T-helper 1 cell treated with Interleukin-12 subunit alpha and Interleukin-12 subunit beta and Interleukin-4 antibody, amounts not matched to agents 30 ng/mL and 1 ng/mL, for 36 hours (primary cell): Measurements from ENCODE around the gene UMODL1. TPM values are rescaled to one million over a fixed set of nuclear protein-coding genes. Genes with fewer than 3 reads are reported as not detected.

ENCODE experiments used
- intact Hi-C: fragments of 100-400 bp; cut with micrococcal nuclease; formaldehyde crosslinking; loops from one replicate; pipeline ENCODE4 v1.15.1; 2024
- total RNA-seq: library from RNA; stranded (reverse); gene quantifications from 2 replicates; pipeline ENCODE4 v1.2.3, GENCODE V29; 2022

Gene UMODL1
- total RNA-seq, 1 donor from 2014 or later = 0.12 TPM

DNA sequence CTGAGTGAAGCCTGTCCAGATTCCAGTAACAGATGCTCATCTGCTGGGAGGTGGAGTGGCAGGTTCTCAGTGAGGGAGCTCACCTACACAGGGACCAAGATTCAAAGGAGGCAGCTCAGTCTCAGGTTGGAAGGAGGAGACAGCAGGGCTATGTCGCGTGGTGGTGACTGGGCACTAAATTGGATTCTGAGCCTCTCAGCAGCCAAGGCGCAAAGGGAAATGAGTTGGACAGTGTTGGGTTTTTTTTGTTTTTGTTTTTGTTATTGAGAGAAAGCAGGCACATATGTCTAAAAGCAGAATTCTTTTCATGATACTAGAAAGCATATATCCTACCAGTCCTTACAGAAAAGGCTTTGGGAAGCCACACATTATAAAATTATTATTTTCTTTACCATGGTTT lies 26.2 kb downstream of the UMODL1 start:
- intact Hi-C loops = no loop called here

DNA sequence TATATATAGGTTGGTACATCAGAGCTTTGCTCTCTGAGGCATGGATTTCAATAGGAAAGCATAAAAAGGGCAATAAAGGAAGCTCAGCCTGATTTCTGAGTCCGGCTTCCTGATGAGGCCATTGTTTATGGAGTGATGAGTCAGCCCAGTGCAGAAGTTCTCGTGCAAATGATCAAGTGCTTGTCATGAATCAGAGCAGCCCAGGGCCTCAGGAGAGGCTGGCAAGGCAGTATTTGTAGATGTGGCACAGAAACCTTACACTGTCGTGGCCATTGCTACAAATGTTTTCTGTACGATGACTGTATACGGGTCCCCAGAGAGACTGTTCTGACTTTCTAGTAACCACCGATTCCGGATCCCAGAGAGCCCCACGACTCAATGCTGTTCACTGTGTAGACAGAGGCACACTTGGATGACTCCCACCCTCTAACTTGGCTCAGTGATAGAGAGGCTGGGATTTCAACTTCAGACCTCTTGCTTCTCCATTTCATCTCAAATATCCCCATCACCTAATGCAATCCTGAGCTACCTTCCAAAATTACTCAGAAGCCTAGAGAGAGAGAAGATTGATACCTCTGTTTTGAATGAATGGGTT lies 26.8 kb downstream of the UMODL1 start:
- intact Hi-C loops = no loop called here

DNA sequence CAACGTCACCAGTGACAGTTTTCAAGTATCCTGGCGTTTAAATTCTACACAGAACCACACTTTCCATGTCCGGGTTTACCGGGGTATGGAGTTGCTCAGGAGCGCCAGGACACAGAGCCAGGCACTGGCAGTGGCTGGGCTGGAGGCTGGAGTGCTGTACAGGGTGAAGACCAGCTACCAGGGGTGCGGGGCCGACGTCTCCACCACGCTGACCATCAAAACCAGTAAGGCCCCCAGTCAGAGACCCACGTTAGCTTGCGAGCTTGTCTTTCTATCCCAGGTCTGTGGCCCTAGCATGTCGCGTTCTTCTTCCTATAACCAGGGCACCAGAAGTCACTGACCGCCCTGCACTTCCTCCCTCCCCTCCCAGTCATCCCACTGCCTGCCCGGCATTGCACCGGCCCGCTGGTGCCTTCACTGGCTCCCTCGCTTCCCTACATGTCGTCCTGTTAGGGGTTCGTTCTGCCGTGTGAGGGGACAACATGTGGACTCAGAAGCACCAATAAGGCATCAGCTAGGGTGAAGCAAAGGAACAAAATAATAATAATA lies 27.9 kb downstream of the UMODL1 start:
- intact Hi-C loops = no loop called here

DNA sequence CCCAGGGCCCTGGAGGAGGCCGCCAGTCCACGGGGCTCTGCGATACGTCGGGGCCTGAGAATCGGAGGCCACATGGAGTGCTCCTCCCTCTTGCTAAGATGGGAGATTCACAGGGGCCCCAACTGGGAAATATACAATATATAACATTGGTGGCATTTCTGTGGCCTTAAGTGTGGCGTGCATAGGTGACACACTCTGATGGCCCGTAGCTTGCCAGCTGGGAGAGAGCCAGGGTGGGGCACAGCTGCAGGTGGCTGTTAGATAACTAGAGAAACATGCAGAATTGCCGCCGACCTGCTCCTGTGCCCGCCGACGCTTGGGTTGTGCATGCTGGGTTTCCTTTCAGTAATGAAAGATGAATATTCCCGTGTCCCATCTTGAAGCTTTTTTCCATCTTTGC lies 30.1 kb downstream of the UMODL1 start:
- intact Hi-C loops = no loop called here

DNA sequence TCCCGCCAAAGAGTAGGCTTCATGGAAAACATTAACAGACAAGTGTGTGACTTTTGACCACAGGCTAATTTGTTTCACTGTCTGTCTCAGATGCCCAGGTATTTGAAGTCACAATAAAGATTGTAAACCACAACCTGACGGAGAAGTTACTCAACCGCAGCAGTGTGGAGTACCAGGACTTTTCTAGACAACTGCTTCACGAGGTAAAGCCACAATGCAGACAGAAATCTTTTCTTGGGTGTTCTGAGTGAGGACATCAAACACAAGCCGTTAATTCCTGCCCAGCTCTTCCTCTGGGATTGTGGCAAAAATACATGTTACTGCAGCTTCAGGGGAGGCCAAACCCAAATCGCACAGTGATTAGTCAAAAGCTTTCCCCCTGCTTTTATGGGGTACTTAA lies 31.0 kb downstream of the UMODL1 start:
- intact Hi-C loops = no loop called here

DNA sequence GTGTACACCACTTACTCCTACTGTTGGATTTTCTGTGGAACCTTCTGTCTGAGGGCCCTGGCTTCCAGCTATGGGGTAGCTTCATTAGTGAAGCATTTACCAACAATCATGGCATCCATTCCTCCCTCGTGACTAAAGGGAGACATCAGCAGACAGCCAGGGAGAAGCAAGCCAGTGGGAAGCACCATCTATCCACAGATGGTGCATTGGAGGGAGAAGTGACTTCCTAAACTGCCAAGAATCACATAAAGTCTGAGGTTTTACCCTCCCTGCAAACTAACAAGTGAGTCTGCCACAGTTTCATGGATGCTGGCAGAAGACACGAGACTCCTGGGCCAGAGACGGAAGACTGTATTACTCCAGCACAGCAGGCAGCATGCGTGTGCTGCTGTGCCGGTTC lies 31.4 kb downstream of the UMODL1 start:
- intact Hi-C loops = no loop called here

DNA sequence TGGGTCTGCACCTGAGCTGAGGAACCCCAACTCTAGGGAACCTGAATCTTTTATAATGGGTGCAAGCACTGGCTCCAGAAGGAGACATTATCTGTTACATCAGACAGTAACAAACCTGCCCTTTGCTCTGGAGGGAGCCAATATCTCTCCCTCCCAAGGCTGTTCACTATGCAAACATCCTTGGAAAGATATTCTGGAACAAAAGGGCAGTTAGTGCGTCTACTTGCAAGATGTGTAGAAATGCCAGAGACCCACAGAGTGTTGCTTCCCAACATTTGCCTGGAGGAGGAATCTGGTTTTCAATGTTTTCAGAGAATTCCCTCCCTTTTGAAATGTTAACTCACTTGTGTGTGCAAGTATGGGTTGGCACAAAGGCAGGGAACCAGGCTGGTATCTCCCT lies 31.9 kb downstream of the UMODL1 start:
- intact Hi-C loops = no loop called here

DNA sequence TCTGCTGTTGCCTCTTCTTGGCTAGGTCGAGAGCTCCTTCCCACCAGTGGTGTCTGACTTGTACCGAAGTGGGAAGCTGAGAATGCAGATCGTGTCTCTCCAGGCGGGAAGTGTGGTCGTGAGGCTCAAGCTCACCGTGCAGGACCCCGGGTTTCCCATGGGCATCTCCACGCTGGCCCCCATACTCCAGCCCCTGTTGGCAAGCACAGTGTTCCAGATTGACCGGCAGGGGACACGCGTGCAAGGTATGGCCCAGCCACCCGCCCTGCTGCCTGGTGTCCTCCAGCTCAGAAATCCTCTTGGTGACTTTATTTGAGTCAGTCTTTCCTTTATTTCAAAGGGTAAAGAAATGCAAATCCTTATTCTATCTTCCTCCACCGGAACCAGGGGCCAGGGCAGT lies 32.7 kb downstream of the UMODL1 start:
- intact Hi-C loops = loop anchor here (1.0 kb wide), 1 partner anchor 16 kb away; no protein-coding TSS in a partner anchor

DNA sequence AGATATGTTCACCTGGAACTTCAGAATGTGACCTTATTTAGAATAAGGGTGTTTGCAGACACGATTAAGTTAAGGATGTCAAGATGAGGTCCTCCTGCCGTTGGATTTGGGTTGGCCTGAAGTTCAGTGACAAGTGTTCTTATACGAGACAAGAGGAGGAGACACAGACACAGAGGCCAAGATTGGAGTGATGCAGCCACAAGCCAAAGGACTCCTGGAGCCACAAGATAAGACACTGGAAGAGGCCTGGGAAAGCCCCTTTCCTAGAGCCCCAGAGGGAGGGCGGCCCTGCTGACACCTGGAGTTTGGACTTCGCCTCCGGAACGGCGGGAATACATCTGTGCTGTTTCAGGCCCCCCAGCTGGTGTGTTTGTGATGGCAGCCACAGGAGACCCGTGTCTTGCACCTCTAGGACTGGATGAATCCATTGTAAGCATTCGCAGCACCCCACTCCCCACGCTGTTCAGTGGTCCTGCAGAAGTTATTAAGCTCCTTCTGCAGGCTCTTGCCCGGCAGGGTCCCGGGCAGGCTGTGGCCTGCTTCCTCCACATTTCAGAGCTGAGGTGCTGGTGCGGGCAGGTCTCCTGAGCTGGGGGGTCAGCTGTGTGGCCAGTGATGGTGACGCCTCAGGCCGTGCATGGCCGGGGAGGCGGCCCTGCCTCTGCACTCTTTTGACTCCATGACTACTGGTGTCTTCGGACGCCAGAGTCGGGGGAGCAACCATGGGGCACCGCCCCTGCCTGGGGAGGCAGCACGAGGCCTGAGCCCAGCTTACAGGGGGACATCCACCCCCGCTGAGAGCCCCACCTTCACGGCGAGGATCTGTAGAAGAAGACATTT lies 34.6 kb downstream of the UMODL1 start:
- intact Hi-C loops = loop anchor here (2.0 kb wide), 1 partner anchor 95 kb away; the partner anchor contains the start of gene ZBTB21

DNA sequence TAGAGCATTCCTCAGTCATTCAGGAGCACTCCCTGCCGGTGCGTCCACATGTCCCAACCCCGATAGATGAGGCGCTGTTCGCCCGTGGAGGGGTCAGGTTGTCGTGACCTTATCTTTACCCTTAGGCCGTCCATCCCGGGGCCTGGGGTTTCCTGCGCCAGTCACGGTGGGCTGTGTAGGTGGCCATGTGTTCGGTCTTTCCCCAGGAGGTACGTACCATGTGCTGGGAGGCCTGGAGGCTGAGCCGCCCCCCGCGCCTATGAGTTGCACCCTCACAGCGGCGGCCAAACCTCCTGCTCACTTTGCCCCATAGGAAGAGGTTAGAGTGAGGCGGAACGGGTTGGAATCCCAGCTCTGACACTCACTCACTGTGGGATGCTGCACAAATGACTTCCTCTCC lies 35.3 kb downstream of the UMODL1 start:
- intact Hi-C loops = loop anchor here (2.0 kb wide), 1 partner anchor 96 kb away; the partner anchor contains the start of gene ZBTB21

DNA sequence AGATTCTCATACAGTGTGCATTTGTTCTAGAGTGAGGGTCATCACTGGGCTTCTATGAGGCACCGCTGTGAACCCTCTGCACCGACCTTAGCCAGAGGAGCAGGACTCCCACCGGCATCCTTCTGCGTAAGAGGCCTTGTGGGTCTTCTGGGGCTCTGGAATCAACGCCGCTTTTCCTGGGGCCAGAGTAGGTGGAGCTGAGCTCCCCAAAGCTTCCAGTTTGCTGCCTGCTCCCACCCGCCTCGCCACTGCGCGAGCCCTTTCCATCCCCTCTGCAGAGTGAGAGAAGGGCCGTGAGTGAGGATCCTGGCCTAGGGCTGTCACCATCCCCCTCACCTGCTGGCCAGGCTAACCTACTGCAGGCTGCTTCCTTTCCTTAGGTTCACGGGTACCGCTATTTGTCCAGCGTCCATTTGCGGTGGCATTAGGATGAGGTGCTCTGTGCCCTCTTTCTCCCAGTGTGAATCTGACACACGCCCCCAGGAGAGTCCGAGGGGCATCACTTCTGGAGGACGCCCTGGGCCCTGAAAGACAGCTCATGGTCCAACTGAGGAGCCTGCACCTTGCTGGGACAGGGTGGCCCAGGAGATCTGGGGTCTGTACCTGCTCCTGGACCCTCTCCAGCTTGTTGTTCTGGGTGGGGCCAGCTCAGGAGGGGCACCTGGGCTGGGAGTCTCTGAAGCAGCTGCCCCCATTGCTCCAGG lies 36.2 kb downstream of the UMODL1 start:
- intact Hi-C loops = loop anchor here (2.0 kb wide), 1 partner anchor 97 kb away; the partner anchor contains the start of gene ZBTB21

DNA sequence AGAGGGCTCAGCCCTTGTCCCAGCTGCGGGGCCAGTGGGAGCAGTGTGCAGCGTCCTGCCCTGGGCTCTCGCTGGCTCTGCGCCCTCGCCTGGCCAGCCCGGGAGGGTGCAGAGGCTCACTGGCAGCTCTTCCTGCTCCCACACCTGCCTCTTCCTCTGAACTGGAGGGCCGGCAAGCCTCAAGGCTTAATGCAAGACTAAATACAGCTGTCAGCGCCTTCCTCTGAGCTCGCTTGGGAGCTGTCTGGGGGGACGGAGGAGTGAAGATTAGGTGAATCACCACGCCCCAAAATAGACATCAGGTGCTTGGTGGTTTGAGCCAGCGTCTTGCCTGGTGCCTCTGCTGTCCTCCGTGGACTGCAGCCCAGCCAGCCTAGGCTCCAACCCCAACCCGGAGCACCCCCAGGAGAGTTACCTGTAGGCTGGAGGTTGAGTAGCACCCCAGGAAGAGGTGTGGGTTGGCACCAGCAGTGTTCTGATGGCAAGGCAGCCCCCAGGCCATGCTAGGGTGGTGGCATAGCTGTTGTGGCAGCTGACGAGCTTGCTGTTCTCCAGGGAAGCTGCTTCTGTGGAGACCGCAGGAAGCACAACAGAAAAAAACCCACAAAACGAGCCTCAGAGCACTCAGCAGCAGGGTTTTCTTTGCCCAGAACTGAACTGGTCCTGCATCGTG lies 36.9 kb downstream of the UMODL1 start:
- intact Hi-C loops = loop anchor here (1.0 to 2.0 kb wide), 3 partner anchors 97 to 292 kb away; partner anchors contain the start of genes PRDM15 and ZBTB21

DNA sequence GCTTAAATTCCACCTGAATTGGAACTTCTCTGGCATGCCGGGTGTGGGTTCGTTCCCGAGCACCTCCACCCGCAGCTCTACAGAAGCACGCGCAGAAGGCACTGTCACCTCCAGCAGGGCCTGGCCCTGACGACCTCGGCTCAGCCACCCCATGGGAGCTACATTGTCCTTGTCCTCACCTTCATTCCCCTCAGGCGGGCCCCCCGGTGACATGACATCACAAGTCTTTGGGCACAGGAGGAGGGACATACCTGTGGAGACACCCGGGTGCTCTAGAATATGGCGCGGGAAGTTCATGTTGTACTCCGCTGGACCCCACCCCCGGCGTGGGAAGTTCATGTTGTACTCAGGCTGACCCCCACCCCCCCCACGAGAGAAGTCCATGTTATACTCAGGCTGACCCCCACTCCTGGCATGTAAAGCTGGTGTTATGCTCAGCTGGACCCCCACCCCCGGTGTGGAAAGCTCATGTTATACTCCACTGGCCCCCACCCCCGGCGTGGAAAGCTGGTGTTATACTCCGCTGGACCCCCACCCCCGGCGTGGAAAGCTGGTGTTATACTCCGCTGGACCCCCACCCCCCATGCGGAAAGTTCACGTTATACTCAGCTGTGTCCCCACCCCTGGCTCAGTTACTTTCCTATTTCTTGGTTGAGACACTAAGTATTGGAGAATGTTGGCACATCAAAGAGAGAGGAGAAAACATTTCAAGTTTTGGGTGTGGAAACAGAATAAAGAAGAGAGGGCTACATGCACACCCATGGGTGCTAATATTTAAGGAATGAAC lies 37.6 kb downstream of the UMODL1 start:
- intact Hi-C loops = loop anchor here (1.0 to 2.0 kb wide), 2 partner anchors 230 to 292 kb away; partner anchors contain the start of gene PRDM15

DNA sequence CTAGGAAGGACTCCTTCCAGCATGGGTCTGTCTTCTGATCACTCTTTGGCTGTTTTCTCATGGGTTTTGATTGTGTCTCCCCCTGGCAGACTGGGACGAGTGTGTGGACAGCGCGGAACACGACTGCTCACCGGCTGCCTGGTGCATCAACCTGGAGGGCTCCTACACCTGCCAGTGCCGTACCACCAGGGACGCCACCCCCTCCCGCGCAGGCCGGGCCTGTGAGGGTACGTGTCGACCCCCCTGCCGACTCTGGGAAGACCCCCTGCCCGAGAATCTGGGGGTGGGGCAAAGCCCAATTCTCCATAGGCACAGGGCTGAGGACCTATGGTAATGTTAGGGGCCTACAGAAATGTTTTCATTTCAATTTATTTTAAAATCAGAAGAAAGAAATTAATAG lies 38.4 kb downstream of the UMODL1 start:
- intact Hi-C loops = loop anchor here (2.0 kb wide), 1 partner anchor 231 kb away; the partner anchor contains the start of gene PRDM15

DNA sequence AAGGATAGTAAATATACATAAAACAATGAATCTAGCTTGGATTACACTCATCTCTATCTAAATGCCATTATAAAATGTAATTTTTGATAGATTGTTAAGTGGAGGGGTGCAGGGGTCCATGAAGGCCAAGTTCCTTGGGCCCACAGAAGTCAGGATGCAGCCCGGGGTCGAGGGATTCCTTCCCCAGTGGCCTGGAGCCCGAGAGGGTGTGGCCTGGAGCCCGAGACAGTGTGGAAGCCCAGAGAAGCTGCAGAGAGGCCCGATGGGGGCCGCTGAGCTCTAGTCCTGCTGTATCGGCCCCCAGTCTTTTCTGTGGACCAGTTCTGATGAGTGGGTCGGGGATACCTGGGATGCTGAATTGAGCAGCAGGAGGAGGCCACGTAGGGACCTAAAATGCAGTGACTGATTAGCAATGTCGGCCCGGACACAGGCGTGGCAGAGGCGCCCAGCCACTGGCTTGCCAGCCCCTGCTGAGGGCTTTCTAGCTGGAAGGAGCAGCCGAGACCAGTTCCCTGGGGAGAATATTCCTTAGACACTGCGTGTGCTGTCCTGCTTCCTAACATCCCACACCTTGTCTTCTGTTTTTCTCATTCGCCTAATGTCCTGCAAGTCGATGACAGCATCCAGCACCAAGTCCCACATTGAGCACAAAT lies 38.9 kb downstream of the UMODL1 start:
- intact Hi-C loops = loop anchor here (2.0 kb wide), 1 partner anchor 231 kb away; the partner anchor contains the start of gene PRDM15

DNA sequence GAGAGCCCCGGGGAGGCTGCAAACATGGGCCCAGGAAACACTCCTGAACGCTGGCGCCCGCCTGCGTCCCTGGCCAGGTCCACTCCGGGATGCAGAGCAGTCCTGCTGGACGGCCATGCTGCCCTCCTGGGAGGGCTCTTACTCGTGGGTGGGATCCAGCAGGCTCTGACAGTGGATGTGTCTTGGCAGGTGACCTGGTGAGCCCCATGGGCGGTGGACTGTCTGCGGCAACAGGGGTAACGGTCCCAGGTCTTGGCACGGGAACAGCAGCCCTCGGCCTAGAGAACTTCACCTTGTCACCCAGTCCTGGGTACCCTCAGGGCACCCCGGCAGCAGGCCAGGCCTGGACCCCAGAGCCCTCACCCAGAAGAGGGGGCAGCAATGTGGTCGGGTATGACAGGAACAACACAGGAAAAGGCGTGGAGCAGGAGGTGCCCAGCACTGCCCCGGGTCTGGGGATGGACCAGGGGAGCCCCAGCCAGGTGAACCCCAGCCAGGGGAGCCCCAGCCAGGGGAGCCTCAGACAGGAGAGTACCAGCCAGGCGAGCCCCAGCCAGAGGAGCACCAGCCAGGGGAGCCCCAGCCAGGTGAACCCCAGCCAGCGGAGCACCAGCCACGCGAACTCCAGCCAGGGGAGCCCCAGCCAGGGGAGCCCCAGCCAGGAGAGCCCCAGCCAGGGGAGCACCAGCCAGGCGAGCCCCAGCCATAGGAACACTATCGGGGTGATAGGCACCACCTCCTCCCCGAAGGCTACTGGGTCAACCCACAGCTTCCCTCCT lies 39.8 kb downstream of the UMODL1 start:
- intact Hi-C loops = no loop called here

DNA sequence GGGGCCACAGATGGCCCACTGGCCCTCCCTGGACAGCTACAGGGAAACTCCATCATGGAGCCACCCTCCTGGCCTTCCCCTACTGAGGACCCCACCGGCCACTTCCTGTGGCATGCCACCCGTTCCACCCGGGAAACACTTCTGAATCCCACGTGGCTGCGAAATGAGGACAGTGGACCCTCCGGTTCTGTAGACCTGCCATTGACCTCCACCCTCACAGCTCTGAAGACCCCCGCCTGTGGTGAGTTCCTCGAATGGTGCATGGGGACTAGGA lies 40.3 kb downstream of the UMODL1 start:
- intact Hi-C loops = no loop called here

DNA sequence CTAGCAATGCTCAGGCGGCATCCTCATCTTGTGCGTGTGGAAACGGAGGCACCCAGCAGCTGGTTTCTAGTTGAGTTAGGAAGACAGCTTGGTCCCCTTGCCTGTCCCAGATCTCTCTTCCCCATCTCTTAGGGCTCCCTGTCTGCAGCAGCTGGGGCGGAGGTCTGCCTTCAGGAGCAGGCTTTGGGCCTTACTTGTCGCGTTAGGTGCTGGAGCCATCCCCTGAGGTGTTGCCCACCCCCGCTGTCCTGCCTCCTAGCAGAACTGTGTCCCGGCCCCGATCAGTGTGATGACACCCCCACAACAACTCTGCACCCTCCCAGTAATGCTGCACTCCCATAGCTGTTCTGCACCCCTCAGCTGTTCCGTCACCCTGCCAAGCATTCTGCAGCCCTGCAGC lies 40.7 kb downstream of the UMODL1 start:
- intact Hi-C loops = no loop called here

DNA sequence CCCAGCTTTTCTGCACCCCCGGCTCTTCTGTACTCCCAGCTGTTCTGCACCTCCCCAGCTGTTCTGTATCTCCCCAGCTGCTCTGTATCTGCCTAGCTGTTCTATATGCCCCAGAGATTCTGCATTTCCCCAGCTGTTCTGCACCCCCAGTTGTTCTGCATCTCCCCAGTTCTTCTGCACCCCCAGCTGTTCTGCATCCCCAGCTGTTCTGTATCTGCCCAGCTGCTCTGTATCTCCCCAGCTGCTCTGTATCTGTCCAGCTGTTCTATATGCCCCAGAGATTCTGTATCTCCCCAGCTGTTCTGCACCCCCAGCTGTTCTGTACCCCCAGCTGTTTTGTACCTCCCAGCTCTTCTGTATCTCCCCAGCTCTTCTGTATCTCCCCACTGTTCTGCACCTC lies 41.1 kb downstream of the UMODL1 start:
- intact Hi-C loops = no loop called here
